GM12878 (cell line): Measurements from ENCODE around the gene FIBCD1. TPM values are rescaled to one million over a fixed set of nuclear protein-coding genes. Genes with fewer than 3 reads are reported as not detected.
A peak's percentile ranks its signal among the peaks of the same experiment; 100 is the strongest.

ENCODE experiments used
- BHLHE40 ChIP-seq, 2 experiments: fragments of 450-650 bp in 1 of 2; IDR thresholded peaks; 2 replicates each; pipeline ENCODE4 v1.6.1; 2011 to 2017; ENCODE audit warnings: low read depth in 2 of 2, borderline replicate concordance in 1 of 2, improper control_type of control experiment in 1 of 2, low read length in 1 of 2, mild to moderate bottlenecking in 1 of 2
- BMI1 ChIP-seq: fragments of 450-650 bp; IDR thresholded peaks from 2 replicates; pipeline ENCODE4 v1.6.1; 2016; ENCODE audit warnings: mild to moderate bottlenecking, moderate library complexity, borderline replicate concordance
- CTCF ChIP-seq, 3 experiments: IDR thresholded peaks in 2 of 3; conservative IDR thresholded peaks in 1 of 3; 2 replicates each; pipeline ENCODE4 v1.5.1; 2011; ENCODE audit warnings: low read depth in 3 of 3, low read length in 3 of 3, mild to moderate bottlenecking in 3 of 3, control low read depth in 2 of 3, moderate library complexity in 2 of 3, inconsistent platforms in 1 of 3, mixed read lengths in 1 of 3; ENCODE audit not compliant: control insufficient read depth in 2 of 3, insufficient read depth in 1 of 3; ENCODE audit errors: extremely low read depth in 1 of 3
- FOXM1 ChIP-seq: IDR thresholded peaks from 2 replicates; pipeline ENCODE4 v1.6.1; 2012; ENCODE audit warnings: low read depth, mild to moderate bottlenecking, inconsistent platforms, low read length, moderate library complexity
- KLF5 ChIP-seq: fragments of 450-650 bp; IDR thresholded peaks from 2 replicates; pipeline ENCODE4 v1.6.1; 2014; ENCODE audit warnings: mild to moderate bottlenecking; ENCODE audit not compliant: partially characterized antibody
- MEF2B ChIP-seq: fragments of 450-650 bp; IDR thresholded peaks from 2 replicates; pipeline ENCODE4 v1.6.1; 2018; ENCODE audit warnings: mild to moderate bottlenecking, moderate library complexity; ENCODE audit not compliant: partially characterized antibody, poor library complexity, severe bottlenecking
- MXI1 ChIP-seq: fragments of 150-350 bp; IDR thresholded peaks from 2 replicates; pipeline ENCODE4 v1.6.1; 2011; ENCODE audit warnings: low read depth, mild to moderate bottlenecking, inconsistent platforms, low read length, improper control_type of control experiment
- NBN ChIP-seq: fragments of 450-650 bp; IDR thresholded peaks from 2 replicates; pipeline ENCODE4 v1.6.1; 2016
- NFYA ChIP-seq: IDR thresholded peaks from 2 replicates; pipeline ENCODE4 v1.6.1; 2011; ENCODE audit warnings: low read depth, mild to moderate bottlenecking, low read length, improper control_type of control experiment, borderline replicate concordance
- NR2C1 ChIP-seq: fragments of 450-650 bp; IDR thresholded peaks from 2 replicates; pipeline ENCODE4 v1.6.1; 2017; ENCODE audit warnings: antibody characterized with exemption, mild to moderate bottlenecking, moderate library complexity
- POLR2A ChIP-seq: IDR thresholded peaks from 2 replicates; pipeline ENCODE4 v1.6.1; 2011; ENCODE audit warnings: low read depth, mild to moderate bottlenecking, low read length
- SREBF1 ChIP-seq: IDR thresholded peaks from 2 replicates; pipeline ENCODE4 v1.6.1; 2012; ENCODE audit warnings: mild to moderate bottlenecking, low read length
- SRF ChIP-seq, 2 experiments: IDR thresholded peaks; 2 replicates each; pipeline ENCODE4 v1.6.1; 2011; ENCODE audit warnings: low read depth in 2 of 2, low read length in 2 of 2, mild to moderate bottlenecking in 1 of 2, moderate library complexity in 1 of 2
- YBX1 ChIP-seq: fragments of 450-650 bp; IDR thresholded peaks from 2 replicates; pipeline ENCODE4 v1.6.1; 2016; ENCODE audit warnings: antibody characterized with exemption
- YY1 ChIP-seq: IDR thresholded peaks from 2 replicates; pipeline ENCODE4 v1.6.1; 2011; ENCODE audit warnings: low read depth, mild to moderate bottlenecking, low read length
- ZNF24 ChIP-seq: fragments of 450-650 bp; IDR thresholded peaks from 2 replicates; pipeline ENCODE4 v1.6.1; 2017; ENCODE audit warnings: antibody characterized with exemption, mild to moderate bottlenecking
- polyA plus RNA-seq, 11 experiments: library from polyadenylated mRNA; depleted of rRNA in 4 of 11; unstranded in 6 of 11; stranded (reverse) in 5 of 11; fragments of >200 nt; fragmentation: Nextera tagmentation in 4 of 11; fragmentation: Illumina TruSeq in 1 of 11; extraction: Ambion mirVana in 4 of 11; extraction: Trizol in 1 of 11; gene quantifications; 1 replicate in 1 of 11; 2 replicates in 10 of 11; pipeline versions ENCODE4 v1.2.1 to v1.2.3, GENCODE V29; 2011 to 2016; ENCODE audit warnings: inconsistent platforms in 2 of 11, missing spikeins in 2 of 11, low read depth in 1 of 11
- total RNA-seq, 4 experiments: library from RNA; depleted of rRNA in 3 of 4; stranded (reverse); fragments of >200 nt in 3 of 4; fragmentation: Illumina TruSeq in 1 of 4; extraction: Trizol in 1 of 4; gene quantifications; 2 replicates each; pipeline versions ENCODE4 v1.2.1 to v1.2.3, GENCODE V29; 2013 to 2021
- TF ChIP-seq, protein P1 (sequence below): IDR thresholded peaks from 2 replicates; pipeline ENCODE4 v1.6.1; 2012; ENCODE audit warnings: mild to moderate bottlenecking, low read depth, low read length
- TF ChIP-seq, protein P2 (sequence below): fragments of 450-650 bp; IDR thresholded peaks from 2 replicates; pipeline ENCODE4 v1.6.1; 2017; ENCODE audit warnings: mild to moderate bottlenecking
- TF ChIP-seq, protein P3 (sequence below): fragments of 150-350 bp; IDR thresholded peaks from 2 replicates; pipeline ENCODE4 v1.6.1; 2014; ENCODE audit warnings: mild to moderate bottlenecking, low read depth, low read length
- TF ChIP-seq, protein P4 (sequence below): IDR thresholded peaks from 2 replicates; pipeline ENCODE4 v1.6.1; 2012; ENCODE audit warnings: low read depth, low read length, improper control_type of control experiment

Gene FIBCD1
- total and polyA plus RNA-seq, 10 of the 15 experiments (the other 5 are each of a cell fraction or from before 2014, with no cell fraction given), result 0.04 to 0.95 (median 0.25) TPM; not detected in 6

GRCh38 chr9:130870491-130871381 lies 68.3 kb downstream of the FIBCD1 start (continued):
- TF ChIP-seq, protein P1, sequence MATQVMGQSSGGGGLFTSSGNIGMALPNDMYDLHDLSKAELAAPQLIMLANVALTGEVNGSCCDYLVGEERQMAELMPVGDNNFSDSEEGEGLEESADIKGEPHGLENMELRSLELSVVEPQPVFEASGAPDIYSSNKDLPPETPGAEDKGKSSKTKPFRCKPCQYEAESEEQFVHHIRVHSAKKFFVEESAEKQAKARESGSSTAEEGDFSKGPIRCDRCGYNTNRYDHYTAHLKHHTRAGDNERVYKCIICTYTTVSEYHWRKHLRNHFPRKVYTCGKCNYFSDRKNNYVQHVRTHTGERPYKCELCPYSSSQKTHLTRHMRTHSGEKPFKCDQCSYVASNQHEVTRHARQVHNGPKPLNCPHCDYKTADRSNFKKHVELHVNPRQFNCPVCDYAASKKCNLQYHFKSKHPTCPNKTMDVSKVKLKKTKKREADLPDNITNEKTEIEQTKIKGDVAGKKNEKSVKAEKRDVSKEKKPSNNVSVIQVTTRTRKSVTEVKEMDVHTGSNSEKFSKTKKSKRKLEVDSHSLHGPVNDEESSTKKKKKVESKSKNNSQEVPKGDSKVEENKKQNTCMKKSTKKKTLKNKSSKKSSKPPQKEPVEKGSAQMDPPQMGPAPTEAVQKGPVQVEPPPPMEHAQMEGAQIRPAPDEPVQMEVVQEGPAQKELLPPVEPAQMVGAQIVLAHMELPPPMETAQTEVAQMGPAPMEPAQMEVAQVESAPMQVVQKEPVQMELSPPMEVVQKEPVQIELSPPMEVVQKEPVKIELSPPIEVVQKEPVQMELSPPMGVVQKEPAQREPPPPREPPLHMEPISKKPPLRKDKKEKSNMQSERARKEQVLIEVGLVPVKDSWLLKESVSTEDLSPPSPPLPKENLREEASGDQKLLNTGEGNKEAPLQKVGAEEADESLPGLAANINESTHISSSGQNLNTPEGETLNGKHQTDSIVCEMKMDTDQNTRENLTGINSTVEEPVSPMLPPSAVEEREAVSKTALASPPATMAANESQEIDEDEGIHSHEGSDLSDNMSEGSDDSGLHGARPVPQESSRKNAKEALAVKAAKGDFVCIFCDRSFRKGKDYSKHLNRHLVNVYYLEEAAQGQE, result no peak
- TF ChIP-seq YBX1 (no peak), KLF5 (no peak), ZNF24 (no peak), POLR2A (no peak), MXI1 (no peak), NR2C1 (no peak), NFYA (no peak), YY1 (no peak; the same call in 1 of the 2 replicates), CTCF (IDR thresholded peaks at IDR 0.05 in 2 of 3, conservative IDR thresholded peaks at IDR 0.05 in 1 of 3; ENCODE audit: control insufficient read depth in 2 of 3, extremely low read depth in 1 of 3, insufficient read depth in 1 of 3, low read depth in 3 of 3, low read length in 3 of 3) (no peak), MEF2B (peak; percentile 12), FOXM1 (peak; percentile 83), SREBF1 (no peak), NBN (peak; percentile 72), SRF (IDR thresholded peaks at IDR 0.05; ENCODE audit: low read depth in 2 of 2, low read length in 2 of 2) (no peak), BMI1 (no peak; the same call in 1 of the 2 replicates), BHLHE40 (IDR thresholded peaks at IDR 0.05; ENCODE audit: borderline replicate concordance in 1 of 2, low read depth in 2 of 2, low read length in 1 of 2) (peak in 1 of 2 experiments; percentile 15; a peak in 1 of 4 replicates)
- TF ChIP-seq, protein P2, sequence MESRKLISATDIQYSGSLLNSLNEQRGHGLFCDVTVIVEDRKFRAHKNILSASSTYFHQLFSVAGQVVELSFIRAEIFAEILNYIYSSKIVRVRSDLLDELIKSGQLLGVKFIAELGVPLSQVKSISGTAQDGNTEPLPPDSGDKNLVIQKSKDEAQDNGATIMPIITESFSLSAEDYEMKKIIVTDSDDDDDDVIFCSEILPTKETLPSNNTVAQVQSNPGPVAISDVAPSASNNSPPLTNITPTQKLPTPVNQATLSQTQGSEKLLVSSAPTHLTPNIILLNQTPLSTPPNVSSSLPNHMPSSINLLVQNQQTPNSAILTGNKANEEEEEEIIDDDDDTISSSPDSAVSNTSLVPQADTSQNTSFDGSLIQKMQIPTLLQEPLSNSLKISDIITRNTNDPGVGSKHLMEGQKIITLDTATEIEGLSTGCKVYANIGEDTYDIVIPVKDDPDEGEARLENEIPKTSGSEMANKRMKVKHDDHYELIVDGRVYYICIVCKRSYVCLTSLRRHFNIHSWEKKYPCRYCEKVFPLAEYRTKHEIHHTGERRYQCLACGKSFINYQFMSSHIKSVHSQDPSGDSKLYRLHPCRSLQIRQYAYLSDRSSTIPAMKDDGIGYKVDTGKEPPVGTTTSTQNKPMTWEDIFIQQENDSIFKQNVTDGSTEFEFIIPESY, result no peak
- TF ChIP-seq, protein P3, sequence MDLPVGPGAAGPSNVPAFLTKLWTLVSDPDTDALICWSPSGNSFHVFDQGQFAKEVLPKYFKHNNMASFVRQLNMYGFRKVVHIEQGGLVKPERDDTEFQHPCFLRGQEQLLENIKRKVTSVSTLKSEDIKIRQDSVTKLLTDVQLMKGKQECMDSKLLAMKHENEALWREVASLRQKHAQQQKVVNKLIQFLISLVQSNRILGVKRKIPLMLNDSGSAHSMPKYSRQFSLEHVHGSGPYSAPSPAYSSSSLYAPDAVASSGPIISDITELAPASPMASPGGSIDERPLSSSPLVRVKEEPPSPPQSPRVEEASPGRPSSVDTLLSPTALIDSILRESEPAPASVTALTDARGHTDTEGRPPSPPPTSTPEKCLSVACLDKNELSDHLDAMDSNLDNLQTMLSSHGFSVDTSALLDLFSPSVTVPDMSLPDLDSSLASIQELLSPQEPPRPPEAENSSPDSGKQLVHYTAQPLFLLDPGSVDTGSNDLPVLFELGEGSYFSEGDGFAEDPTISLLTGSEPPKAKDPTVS, result no peak
- TF ChIP-seq, protein P4, sequence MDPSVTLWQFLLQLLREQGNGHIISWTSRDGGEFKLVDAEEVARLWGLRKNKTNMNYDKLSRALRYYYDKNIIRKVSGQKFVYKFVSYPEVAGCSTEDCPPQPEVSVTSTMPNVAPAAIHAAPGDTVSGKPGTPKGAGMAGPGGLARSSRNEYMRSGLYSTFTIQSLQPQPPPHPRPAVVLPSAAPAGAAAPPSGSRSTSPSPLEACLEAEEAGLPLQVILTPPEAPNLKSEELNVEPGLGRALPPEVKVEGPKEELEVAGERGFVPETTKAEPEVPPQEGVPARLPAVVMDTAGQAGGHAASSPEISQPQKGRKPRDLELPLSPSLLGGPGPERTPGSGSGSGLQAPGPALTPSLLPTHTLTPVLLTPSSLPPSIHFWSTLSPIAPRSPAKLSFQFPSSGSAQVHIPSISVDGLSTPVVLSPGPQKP, result no peak
